HepG2 (cell line): ENCODE measurements around the gene MBTPS1. TPM values are rescaled to one million over a fixed set of nuclear protein-coding genes. Genes with fewer than 3 reads are reported as not detected.

ENCODE experiments used
- E2F2 ChIP-seq: sonication (generic); formaldehyde crosslinking; IDR thresholded peaks from 2 replicates; pipeline ENCODE4 v1.4.0; 2020; ENCODE audit warnings: missing genetic modification reagents, borderline replicate concordance
- HMG20A ChIP-seq: IDR thresholded peaks from 2 replicates; pipeline ENCODE4 v1.6.1; 2016; ENCODE audit warnings: borderline replicate concordance
- HNF1A ChIP-seq, 2 experiments: sonication (generic) in 1 of 2; formaldehyde crosslinking in 1 of 2; IDR thresholded peaks; 2 replicates each; pipeline versions ENCODE4 v1.4.0 to v1.6.1; 2016 to 2020; ENCODE audit warnings: borderline replicate concordance in 1 of 2, low read depth in 1 of 2, mild to moderate bottlenecking in 1 of 2, missing genetic modification reagents in 1 of 2
- LBX2 ChIP-seq: sonication (generic); formaldehyde crosslinking; IDR thresholded peaks from 2 replicates; pipeline ENCODE4 v1.5.0; 2020; ENCODE audit warnings: missing genetic modification reagents, mild to moderate bottlenecking, borderline replicate concordance
- LRRFIP1 ChIP-seq: sonication (generic); formaldehyde crosslinking; conservative IDR thresholded peaks from 2 replicates; pipeline ENCODE4 v1.4.0; 2020; ENCODE audit warnings: missing genetic modification reagents
- MXI1 ChIP-seq: IDR thresholded peaks from 3 replicates; pipeline ENCODE4 v1.6.1; 2012; ENCODE audit warnings: low read depth, low read length, inconsistent platforms, borderline replicate concordance
- PAX8 ChIP-seq: sonication (generic); formaldehyde crosslinking; IDR thresholded peaks from 2 replicates; pipeline ENCODE4 v1.8.0; 2022; ENCODE audit warnings: mild to moderate bottlenecking, missing genetic modification reagents, borderline replicate concordance
- RARG ChIP-seq: sonication (generic); formaldehyde crosslinking; IDR thresholded peaks from 2 replicates; pipeline ENCODE4 v1.4.0; 2020; ENCODE audit warnings: low read depth, mild to moderate bottlenecking, missing genetic modification reagents
- ZMAT3 ChIP-seq: sonication (generic); formaldehyde crosslinking; conservative IDR thresholded peaks from 2 replicates; pipeline ENCODE4 v1.7.0; 2021; ENCODE audit warnings: missing genetic modification reagents
- ZNF350 ChIP-seq: sonication (generic); formaldehyde crosslinking; IDR thresholded peaks from 2 replicates; pipeline ENCODE4 v1.4.0; 2020; ENCODE audit warnings: mild to moderate bottlenecking, low read depth, missing genetic modification reagents, borderline replicate concordance
- ZNF510 ChIP-seq: sonication (generic); formaldehyde crosslinking; IDR thresholded peaks from 2 replicates; pipeline ENCODE4 v1.4.0; 2020; ENCODE audit warnings: low read depth, mild to moderate bottlenecking, missing genetic modification reagents
- ZNF512 ChIP-seq: sonication (generic); formaldehyde crosslinking; IDR thresholded peaks from 2 replicates; pipeline ENCODE4 v1.4.0; 2020; ENCODE audit warnings: mild to moderate bottlenecking, missing genetic modification reagents
- ZNF557 ChIP-seq: sonication (generic); formaldehyde crosslinking; IDR thresholded peaks from 2 replicates; pipeline ENCODE4 v1.4.0; 2020; ENCODE audit warnings: missing genetic modification reagents
- ZNF816 ChIP-seq: sonication (generic); formaldehyde crosslinking; IDR thresholded peaks from 2 replicates; pipeline ENCODE4 v1.8.0; 2022; ENCODE audit warnings: missing genetic modification reagents, mild to moderate bottlenecking, borderline replicate concordance
- ZSCAN22 ChIP-seq: sonication (generic); formaldehyde crosslinking; IDR thresholded peaks from 2 replicates; pipeline ENCODE4 v1.4.0; 2020; ENCODE audit warnings: mild to moderate bottlenecking, missing genetic modification reagents
- polyA plus RNA-seq, 8 experiments: library from polyadenylated mRNA; depleted of rRNA in 3 of 8; stranded (reverse) in 7 of 8; unstranded in 1 of 8; fragments of >200 nt; fragmentation: Illumina TruSeq in 4 of 8; extraction: Trizol in 4 of 8; gene quantifications; 2 replicates each; pipeline versions ENCODE4 v1.2.1 to v1.2.3, GENCODE V29; 2011 to 2016; ENCODE audit warnings: low read depth in 4 of 8, missing spikeins in 1 of 8, mixed read lengths in 1 of 8; ENCODE audit not compliant: insufficient read depth in 1 of 8
- total RNA-seq, 5 experiments: library from RNA; depleted of rRNA; stranded (reverse); fragments of >200 nt; fragmentation: Illumina TruSeq; extraction: Trizol; gene quantifications; 2 replicates each; pipeline ENCODE4 v1.2.3, GENCODE V29; 2016; ENCODE audit warnings: low read depth in 1 of 5

MBTPS1 gene
- total and polyA plus RNA-seq, 2 of the 13 experiments (the other 11 are each of a cell fraction or from before 2014, with no cell fraction given), result 56.7 to 91.3 TPM

GRCh38 chr16:84138500-84138823, 21.7 kb upstream of the MBTPS1 start (continued):
- 0 out of 2 replicates have a peak, but pooled peaks have one; percentile 7 for TF ChIP-seq HNF1A (IDR thresholded peaks at IDR 0.05; ENCODE audit: low read depth)
- TF ChIP-seq HNF1A (CRISPR knock-in tag; IDR thresholded peaks at IDR 0.05; ENCODE audit: borderline replicate concordance), result no peak
- no peak for TF ChIP-seq HMG20A (CRISPR knock-in tag)
- peak; percentile 82; the same call in 1 of the 2 replicates for TF ChIP-seq ZNF510
- TF ChIP-seq E2F2 (CRISPR knock-in tag), result no peak
- 0 out of 2 replicates have a peak, but pooled peaks have one; percentile 26 for TF ChIP-seq ZSCAN22 (CRISPR knock-in tag)
- no peak for TF ChIP-seq ZNF512 (CRISPR knock-in tag)
- TF ChIP-seq RARG, result 0 out of 2 replicates have a peak, but pooled peaks have one; percentile 90
- no peak for TF ChIP-seq MXI1
- no peak for TF ChIP-seq ZNF816 (CRISPR knock-in tag)
- no peak for TF ChIP-seq ZNF350 (CRISPR knock-in tag)
- TF ChIP-seq ZMAT3 (CRISPR knock-in tag), result 0 out of 2 replicates have a peak, but pooled peaks have one; percentile 32
- TF ChIP-seq ZNF557, result no peak
- TF ChIP-seq LRRFIP1 (CRISPR knock-in tag), result no peak
- TF ChIP-seq LBX2 (CRISPR knock-in tag), result no peak
- TF ChIP-seq PAX8 (CRISPR knock-in tag), result 0 out of 2 replicates have a peak, but pooled peaks have one; percentile 2
